OCI-LY7 (cell line): Measurements from ENCODE around the gene DGKG. TPM values are rescaled to one million over a fixed set of nuclear protein-coding genes. Genes with fewer than 3 reads are reported as not detected.

Experiments used
- BruUV-seq: library from RNA; stranded (reverse); fragments of 400-500 nt; replicated peaks from 2 replicates; lab custom pipeline; 2021; lab: Mats Ljungman, UMichigan
- CTCF ChIA-PET: fragments of 300-600 bp; sonication (Branson Sonifier 250); formaldehyde crosslinking; loops from one replicate; lab custom pipeline; 2022; ENCODE audit warnings: antibody characterized with exemption; ENCODE audit not compliant: unreplicated experiment; lab: Charles Lee
- POLR2A ChIA-PET: fragments of 300-600 bp; sonication (Branson Sonifier 250); formaldehyde crosslinking; loops from one replicate; lab custom pipeline; 2022; ENCODE audit warnings: antibody characterized with exemption; lab: Charles Lee
- DNase-seq: peaks from one replicate; pipeline ENCODE4 v3.0.0-alpha.2; 2015; ENCODE audit warnings: low spot score
- H2AFZ ChIP-seq: fragments of 200-600 bp; sonication (generic), shearing (Covaris generic); 2 replicates; pipeline ENCODE4 v1.6.1; 2014; ENCODE audit warnings: mild to moderate bottlenecking, antibody characterized with exemption, low read length, moderate library complexity
- H3K27ac ChIP-seq: fragments of 200-600 bp; sonication (generic); 2 replicates; pipeline ENCODE4 v1.5.1; 2014; ENCODE audit warnings: mixed run types, low read depth, mild to moderate bottlenecking, moderate library complexity, low read length, inconsistent platforms; ENCODE audit not compliant: poor library complexity, severe bottlenecking
- H3K36me3 ChIP-seq: fragments of 200-600 bp; sonication (generic); 2 replicates; pipeline ENCODE4 v1.6.1; 2014; ENCODE audit warnings: mild to moderate bottlenecking, antibody characterized with exemption, low read length, moderate library complexity, mixed read lengths; ENCODE audit not compliant: insufficient read depth
- H3K4me1 ChIP-seq: fragments of 200-600 bp; sonication (generic); 2 replicates; pipeline ENCODE4 v1.5.1; 2014; ENCODE audit warnings: mild to moderate bottlenecking, low read length; ENCODE audit not compliant: insufficient read depth, poor library complexity, severe bottlenecking
- H3K4me2 ChIP-seq: fragments of 200-600 bp; sonication (generic); 2 replicates; pipeline ENCODE4 v1.6.1; 2014; ENCODE audit warnings: mild to moderate bottlenecking, low read length
- H3K4me3 ChIP-seq: fragments of 200-600 bp; sonication (generic); 2 replicates; pipeline ENCODE4 v1.5.1; 2014; ENCODE audit warnings: mild to moderate bottlenecking, low read depth, low read length; ENCODE audit not compliant: poor library complexity, severe bottlenecking
- H3K79me2 ChIP-seq: fragments of 200-600 bp; sonication (generic); 2 replicates; pipeline ENCODE4 v1.6.1; 2016; ENCODE audit warnings: low read depth, mild to moderate bottlenecking, low read length, moderate library complexity, mixed read lengths; ENCODE audit not compliant: insufficient read depth
- H3K9me2 ChIP-seq: fragments of 200-600 bp; sonication (generic); 2 replicates; pipeline ENCODE4 v1.6.1; 2016; ENCODE audit warnings: mild to moderate bottlenecking, low read length, mixed read lengths; ENCODE audit not compliant: insufficient read depth
- H3K9me3 ChIP-seq: fragments of 200-600 bp; sonication (generic); 2 replicates; pipeline ENCODE4 v1.6.1; 2014; ENCODE audit warnings: mild to moderate bottlenecking, mixed run types, low read length, mixed read lengths
- H4K20me1 ChIP-seq: fragments of 200-600 bp; sonication (generic); 2 replicates; pipeline ENCODE4 v1.6.1; 2014; ENCODE audit warnings: mild to moderate bottlenecking, antibody characterized with exemption, low read length, moderate library complexity, mixed read lengths; ENCODE audit not compliant: insufficient read depth
- EZH2phosphoT487 ChIP-seq: fragments of 200-600 bp; sonication (generic); IDR thresholded peaks from 2 replicates; pipeline ENCODE4 v1.6.1; 2018; ENCODE audit warnings: low read depth, borderline replicate concordance, mild to moderate bottlenecking, mixed run types, antibody characterized with exemption, low read length, moderate library complexity, mixed read lengths
- intact Hi-C: fragments of 100-400 bp; cut with micrococcal nuclease; formaldehyde crosslinking; loops from one replicate; pipeline ENCODE4 v1.10.0; 2022; ENCODE audit not compliant: unreplicated experiment
- total RNA-seq, 2 experiments: library from RNA; depleted of rRNA in 1 of 2; stranded (reverse); fragments of >200 nt in 1 of 2; shearing (Covaris generic) in 1 of 2; gene quantifications; 2 replicates each; pipeline ENCODE4 v1.2.3, GENCODE V29; 2014 to 2022
- TF ChIP-seq, protein P1 (sequence below): fragments of 200-600 bp; sonication (generic); conservative IDR thresholded peaks from 2 replicates; pipeline ENCODE4 v1.5.1; 2014; ENCODE audit warnings: mild to moderate bottlenecking, antibody characterized with exemption, low read length, moderate library complexity, mixed read lengths

The DGKG gene
- total RNA-seq, 2 experiments from 2014 or later = 0.06 TPM; not detected in 1

DNA sequence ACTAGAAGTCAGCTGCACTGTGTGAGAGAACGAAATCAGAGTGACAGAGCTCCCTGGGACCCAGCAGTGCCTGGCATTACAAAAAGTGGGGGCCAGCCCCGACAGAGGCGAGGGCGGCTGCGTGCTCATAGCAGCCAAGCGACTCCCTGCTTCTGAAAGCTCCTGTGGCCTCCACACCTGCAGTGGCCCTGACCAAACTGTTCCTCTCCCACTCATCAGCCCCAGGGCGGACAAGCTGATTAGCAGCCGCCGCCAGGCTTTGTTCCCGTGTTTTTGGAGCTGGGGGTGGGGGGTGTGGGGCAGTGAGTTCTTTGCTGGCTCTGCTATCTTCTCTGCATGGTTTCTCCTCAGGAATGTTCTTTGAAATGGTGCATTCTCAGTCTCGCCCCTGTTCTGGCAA lies 58.1 kb downstream of the DGKG start:
- POLR2A ChIA-PET = interaction anchor here (0.6 kb wide), 1 partner anchor 142 kb away, joined by 3 read pairs; no protein-coding TSS in a partner anchor
- Histone ChIP-seq H2AFZ (no peak overlapping the region), H3K4me2 (no peak overlapping the region), H3K27ac (no peak overlapping the region), H3K36me3 (no peaks in the 10 kb centered on the region), H3K79me2 (no peaks in the 10 kb centered on the region), H4K20me1 (no peaks in the 10 kb centered on the region), H3K4me3 (no peak overlapping the region), H3K9me3 (no peaks in the 10 kb centered on the region), H3K9me2 (no peaks in the 10 kb centered on the region), H3K4me1 (no peaks in the 10 kb centered on the region)
- intact Hi-C loops = no loop called here
- no peak for DNase-seq
- no TSS peak for BruUV-seq
- TF ChIP-seq, protein P1, sequence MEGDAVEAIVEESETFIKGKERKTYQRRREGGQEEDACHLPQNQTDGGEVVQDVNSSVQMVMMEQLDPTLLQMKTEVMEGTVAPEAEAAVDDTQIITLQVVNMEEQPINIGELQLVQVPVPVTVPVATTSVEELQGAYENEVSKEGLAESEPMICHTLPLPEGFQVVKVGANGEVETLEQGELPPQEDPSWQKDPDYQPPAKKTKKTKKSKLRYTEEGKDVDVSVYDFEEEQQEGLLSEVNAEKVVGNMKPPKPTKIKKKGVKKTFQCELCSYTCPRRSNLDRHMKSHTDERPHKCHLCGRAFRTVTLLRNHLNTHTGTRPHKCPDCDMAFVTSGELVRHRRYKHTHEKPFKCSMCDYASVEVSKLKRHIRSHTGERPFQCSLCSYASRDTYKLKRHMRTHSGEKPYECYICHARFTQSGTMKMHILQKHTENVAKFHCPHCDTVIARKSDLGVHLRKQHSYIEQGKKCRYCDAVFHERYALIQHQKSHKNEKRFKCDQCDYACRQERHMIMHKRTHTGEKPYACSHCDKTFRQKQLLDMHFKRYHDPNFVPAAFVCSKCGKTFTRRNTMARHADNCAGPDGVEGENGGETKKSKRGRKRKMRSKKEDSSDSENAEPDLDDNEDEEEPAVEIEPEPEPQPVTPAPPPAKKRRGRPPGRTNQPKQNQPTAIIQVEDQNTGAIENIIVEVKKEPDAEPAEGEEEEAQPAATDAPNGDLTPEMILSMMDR = no peak
- no peak for TF ChIP-seq EZH2phosphoT487
- CTCF ChIA-PET = no interaction called here

DNA sequence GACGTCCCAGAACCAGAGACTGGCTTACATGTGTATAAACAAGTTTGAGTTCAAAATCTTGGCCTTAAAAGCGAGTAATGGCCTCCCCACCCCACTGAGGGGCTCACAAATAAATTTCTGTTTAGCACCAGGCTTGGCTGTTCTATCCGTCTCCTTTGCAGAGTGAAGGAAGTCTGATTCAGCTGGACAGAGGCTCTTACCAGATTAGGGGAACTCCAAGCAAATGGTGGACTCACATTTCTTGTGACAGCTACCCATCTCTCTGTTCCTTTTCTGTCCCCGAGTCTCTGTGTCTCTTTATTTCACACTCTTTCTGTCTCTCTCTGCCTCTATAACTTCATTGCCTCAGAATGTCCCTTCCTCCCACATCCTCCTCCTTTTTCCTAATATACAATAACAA lies 62.7 kb downstream of the DGKG start:
- intact Hi-C loops = no loop called here
- Histone ChIP-seq H3K27ac (no peak overlapping the region), H3K4me2 (no peak overlapping the region), H3K4me1 (no peaks in the 10 kb centered on the region), H2AFZ (no peak overlapping the region), H4K20me1 (no peaks in the 10 kb centered on the region), H3K9me3 (no peaks in the 10 kb centered on the region), H3K9me2 (no peaks in the 10 kb centered on the region), H3K4me3 (no peak overlapping the region), H3K79me2 (no peaks in the 10 kb centered on the region), H3K36me3 (no peaks in the 10 kb centered on the region)
- TF ChIP-seq, protein P1 = no peak
- no peak for TF ChIP-seq EZH2phosphoT487
- ChIA-PET CTCF (no interaction called here), POLR2A (no interaction called here)
- no peak for DNase-seq
- no TSS peak for BruUV-seq

DNA sequence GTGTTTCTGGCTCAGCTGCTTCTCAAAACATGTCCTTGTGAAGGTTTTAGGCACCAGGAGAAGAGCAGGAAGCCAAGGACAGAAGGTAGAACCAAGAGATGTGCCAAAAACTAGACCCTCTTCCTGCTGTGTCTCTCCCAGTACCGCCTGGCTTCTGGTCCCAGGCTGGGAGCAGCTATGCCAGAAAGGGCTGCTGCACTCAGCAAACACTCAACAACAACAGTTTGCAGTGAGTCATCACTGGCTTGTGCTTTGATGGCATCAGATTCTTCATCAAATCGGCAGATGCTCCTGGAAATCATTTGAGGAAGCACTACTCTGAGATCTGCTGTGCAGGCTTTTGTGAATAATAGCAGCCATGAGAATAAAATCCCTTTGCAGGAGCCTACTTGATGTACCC lies 63.2 kb downstream of the DGKG start:
- H3K4me2 ChIP-seq = no peak overlapping the region
- CTCF ChIA-PET = no interaction called here
- H3K79me2 ChIP-seq = no peaks in the 10 kb centered on the region
- H3K4me3 ChIP-seq = no peak overlapping the region
- H3K9me2 ChIP-seq = no peaks in the 10 kb centered on the region
- no peaks in the 10 kb centered on the region for H3K4me1 ChIP-seq
- no peaks in the 10 kb centered on the region for H3K36me3 ChIP-seq
- no peaks in the 10 kb centered on the region for H4K20me1 ChIP-seq
- DNase-seq = no peak
- no peaks in the 10 kb centered on the region for H3K9me3 ChIP-seq
- POLR2A ChIA-PET = no interaction called here
- intact Hi-C loops = no loop called here
- TF ChIP-seq, protein P1 = no peak
- TF ChIP-seq EZH2phosphoT487 = no peak
- no peak overlapping the region for H3K27ac ChIP-seq
- BruUV-seq = no TSS peak
- H2AFZ ChIP-seq = no peak overlapping the region
